Hematopoietic multipotent progenitor cell treated with erythropoietin and hydrocortisone succinate and interleukin-3 and kit ligand, for 6 days (in vitro differentiated cells): ENCODE results near the gene WARS2.

Source experiments
- DNase-seq: peaks from one replicate; pipeline ENCODE4 v3.0.0-alpha.2; 2015

The WARS2 gene

GRCh38 chr1:119081267-119081666 lies 59.2 kb downstream of the WARS2 start:
- no peak for DNase-seq

DNA sequence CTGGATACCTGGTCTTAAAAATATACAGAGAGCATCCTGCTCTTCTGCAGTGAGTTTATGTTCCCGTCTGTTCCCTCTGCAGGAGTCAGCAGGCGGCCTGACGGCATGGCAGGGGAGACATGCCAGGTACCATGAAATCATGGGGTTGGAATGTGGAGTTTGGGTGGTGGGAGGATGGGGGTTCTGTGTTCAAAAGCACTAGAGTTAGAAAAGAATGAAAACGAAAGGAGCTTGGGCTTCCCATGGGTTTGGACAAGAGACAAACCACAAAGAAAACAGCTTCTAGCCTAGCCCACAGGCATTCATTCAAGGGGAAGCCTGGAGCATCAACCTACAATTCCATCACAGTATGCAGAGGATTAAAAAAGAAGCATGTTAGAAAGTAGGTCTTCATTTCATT lies 59.9 kb downstream of the WARS2 start:
- no peak for DNase-seq

- no peak for DNase-seq
Observed at GRCh38 chr1:119079881-119080280, 60.6 kb downstream of the WARS2 start.

DNA sequence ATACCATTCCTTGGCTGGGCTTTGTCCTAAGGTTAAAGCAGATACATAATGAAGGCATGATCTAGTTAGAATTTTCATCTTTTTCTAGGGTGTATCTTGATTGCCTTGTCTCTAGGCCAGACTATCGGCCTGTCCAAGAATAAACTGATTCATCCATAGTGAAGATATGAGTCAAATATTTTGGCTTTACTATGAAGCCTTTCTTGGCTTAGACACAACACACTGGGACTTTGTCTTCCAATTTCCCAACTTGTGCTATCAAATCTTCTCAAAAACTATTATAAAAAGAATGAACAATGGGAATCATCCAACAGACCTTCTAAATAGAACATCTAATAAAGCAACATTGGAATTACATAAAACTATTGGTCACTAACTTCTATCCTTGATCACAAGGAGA lies 64.8 kb downstream of the WARS2 start:
- DNase-seq: no peak

- no peak for DNase-seq
Observed at GRCh38 chr1:119071321-119071720, 69.1 kb downstream of the WARS2 start.

GRCh38 chr1:119069682-119070081 lies 70.8 kb downstream of the WARS2 start:
- no peak for DNase-seq

- peak; percentile 26 for DNase-seq
Observed at GRCh38 chr1:119068427-119068826, 72.0 kb downstream of the WARS2 start.

DNA sequence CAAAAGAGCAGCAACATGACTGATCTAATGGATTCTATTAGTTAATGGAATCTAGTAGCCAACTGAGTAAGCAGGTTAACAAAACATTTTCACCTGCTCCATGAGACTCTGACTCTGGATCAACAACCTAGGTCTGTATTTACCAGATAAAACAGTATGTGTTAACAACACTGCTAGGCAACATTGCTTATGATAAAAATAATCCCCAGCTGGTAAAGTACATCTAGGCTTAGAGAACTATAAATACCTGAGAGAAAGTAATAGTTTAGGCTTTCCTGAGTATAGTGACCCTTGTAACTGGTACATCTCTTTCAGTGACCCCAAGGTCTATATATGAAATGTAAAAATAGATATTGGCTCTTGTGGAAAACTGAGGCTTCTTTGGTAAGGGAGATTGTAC lies 78.8 kb downstream of the WARS2 start:
- no peak for DNase-seq

DNA sequence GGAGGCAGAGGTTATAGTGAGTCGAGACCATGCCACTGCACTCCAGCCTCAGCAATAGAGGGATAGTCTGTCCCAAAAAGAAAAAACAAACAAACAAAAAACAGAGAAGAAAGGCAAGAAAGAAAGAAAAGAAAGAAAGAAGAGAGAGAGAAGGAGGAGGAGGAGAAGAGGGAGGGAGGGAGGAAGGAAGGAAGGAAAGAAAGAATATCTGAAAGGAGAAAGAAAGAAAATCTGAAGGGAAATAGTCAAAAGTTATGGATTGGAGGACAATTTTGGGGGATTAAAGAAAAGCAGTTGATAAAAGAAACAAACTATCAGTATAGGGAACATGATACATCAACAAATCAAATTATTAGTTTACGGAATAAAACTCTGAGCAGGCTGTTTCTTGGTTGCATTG lies 84.9 kb downstream of the WARS2 start:
- DNase-seq: no peak

- DNase-seq: no peak
Observed at GRCh38 chr1:119053917-119054316, 86.5 kb downstream of the WARS2 start.

DNA sequence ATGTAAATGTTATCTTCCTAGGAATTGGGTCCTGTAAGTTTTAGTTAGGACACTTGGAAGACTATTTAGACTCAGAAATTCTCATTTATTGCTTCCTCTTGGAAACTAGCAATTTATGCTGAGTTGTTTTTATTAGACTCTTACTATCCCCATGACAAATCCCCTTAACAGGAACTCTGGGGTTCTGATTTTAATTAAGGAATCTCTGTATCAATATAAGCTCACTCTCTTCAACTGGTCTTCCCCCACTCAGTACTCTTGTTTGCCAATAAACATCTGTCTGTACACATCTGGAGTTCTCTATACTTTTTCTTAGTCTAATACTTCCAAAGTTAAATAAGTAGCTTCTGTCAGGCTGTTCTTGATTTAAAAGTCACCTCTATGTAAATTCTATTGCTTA lies 88.2 kb downstream of the WARS2 start:
- no peak for DNase-seq

GRCh38 chr1:119048624-119049404 lies 91.6 kb downstream of the WARS2 start:
- no peak for DNase-seq

DNA sequence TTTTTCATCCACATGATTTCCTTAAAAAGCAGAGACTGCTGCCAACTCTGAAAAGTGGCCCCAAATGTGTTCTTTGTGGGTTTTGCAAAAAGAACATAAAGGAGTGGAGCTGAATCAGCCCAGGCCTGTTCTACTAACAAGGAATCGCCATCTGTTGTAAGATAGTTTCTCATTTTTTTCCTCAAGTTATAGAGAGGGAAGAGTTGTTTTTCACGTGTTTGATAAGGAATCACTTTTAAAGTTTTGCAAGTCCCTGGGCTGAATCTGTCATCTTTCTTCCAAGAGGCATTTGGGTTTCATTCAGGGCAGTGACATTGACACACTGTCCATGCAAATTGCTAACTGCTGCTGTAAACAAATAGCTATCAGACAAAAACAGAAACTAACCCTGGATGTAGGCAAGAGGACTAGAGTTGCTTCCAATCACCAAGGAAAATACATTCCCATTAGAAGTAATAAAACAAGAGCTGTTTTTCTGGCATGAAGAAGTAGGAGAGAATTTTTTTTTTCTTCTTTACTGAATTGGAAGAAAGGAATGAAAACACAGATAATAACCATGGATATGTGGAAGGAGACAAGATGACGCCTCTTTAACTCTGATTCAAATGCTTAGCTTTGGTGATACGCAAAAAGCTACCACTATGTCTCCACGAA lies 93.5 kb downstream of the WARS2 start:
- DNase-seq: no peak

- DNase-seq: no peak
Observed at GRCh38 chr1:119046429-119046784, 94.0 kb downstream of the WARS2 start.

DNA sequence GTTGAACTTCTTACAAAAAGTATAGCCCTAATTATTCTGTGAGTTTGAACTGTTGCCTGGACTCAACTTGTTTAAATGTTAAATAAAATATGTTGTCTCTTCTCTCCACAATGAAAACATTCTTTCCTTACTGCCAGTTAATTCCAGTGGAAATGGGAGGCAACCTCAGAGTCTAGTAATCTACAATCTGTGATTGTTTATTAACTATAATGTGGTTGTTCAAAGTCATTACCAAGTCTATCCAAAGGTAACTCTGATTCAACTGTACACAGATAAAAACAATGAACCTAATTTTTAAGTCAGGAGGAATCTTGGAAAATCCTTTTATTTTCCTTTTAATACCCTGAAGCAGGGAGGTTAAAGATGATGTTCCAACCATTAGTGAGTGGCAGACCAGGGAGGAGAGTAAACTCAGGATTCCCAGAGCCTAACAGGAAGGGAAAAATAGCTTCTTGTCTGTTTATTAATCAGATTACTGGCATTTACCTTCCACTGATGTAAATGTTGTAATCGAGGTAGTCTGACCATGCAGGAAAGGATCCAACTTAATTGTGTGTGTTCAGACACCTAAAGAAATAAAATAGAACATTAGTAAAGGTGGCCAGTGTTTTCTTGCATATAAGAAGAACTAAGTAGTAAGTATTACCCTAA lies 95.2 kb downstream of the WARS2 start:
- no peak for DNase-seq

DNA sequence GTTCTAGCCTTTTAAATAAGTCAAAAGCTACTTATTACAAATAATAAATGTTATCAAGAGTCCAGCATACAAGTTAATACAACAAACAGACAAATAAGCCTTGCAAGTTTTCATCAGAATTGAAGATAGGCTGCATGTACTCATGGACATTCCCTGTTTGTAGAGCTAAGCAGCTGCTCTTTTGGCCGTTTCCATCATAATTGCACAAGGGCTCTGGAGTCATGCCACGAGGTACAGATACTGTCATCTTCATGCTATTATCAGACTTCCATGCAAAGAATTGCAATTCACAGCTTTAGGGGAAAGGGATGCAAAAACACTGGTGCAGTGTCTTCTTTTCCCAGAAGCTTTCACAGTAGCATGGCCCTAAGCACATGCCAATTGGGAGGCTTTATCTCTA lies 99.5 kb downstream of the WARS2 start:
- DNase-seq: no peak

- no peak for DNase-seq
Observed at GRCh38 chr1:119040489-119040888, 100.0 kb downstream of the WARS2 start.

- no peak for DNase-seq
Observed at GRCh38 chr1:119038363-119038762, 102.1 kb downstream of the WARS2 start.

- no peak for DNase-seq
Observed at GRCh38 chr1:119034359-119034758, 106.1 kb downstream of the WARS2 start.

GRCh38 chr1:119032986-119033385 lies 107.5 kb downstream of the WARS2 start:
- DNase-seq: no peak

- DNase-seq: no peak
Observed at GRCh38 chr1:119027759-119028158, 112.7 kb downstream of the WARS2 start.

GRCh38 chr1:119026956-119027355 lies 113.5 kb downstream of the WARS2 start:
- no peak for DNase-seq

DNA sequence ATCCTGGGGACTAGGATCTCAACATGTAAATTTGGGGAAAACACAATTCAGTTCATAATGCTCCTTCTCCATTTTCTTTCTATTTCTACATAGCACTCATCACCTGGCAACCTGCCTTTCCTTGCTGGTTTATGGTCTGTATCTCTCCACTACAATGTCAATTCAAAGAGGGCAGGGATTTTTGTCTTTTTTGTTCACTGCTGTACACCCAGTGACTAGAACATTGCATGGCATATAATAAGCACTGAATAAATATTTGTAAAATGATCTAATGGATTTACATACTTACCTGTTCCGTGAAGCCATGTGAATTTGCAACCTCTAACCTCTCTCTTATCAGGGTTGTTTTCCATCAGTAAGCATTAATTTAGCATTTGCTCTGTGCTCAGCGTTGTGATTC lies 124.9 kb downstream of the WARS2 start:
- no peak for DNase-seq

GRCh38 chr1:119012383-119012782 lies 128.1 kb downstream of the WARS2 start:
- DNase-seq: no peak
